Mammary epithelial cell (primary cell): ENCODE measurements around the gene MIER2.

Experiments
- CTCF ChIP-seq, 2 donors: IDR thresholded peaks in 1 of 2; conservative IDR thresholded peaks in 1 of 2; 2 replicates each; pipeline ENCODE4 v1.5.1; 2011 to 2012; ENCODE audit warnings: inconsistent platforms in 2 of 2, low read length in 2 of 2, mild to moderate bottlenecking in 2 of 2, control low read depth in 1 of 2, low read depth in 1 of 2; ENCODE audit not compliant: insufficient read depth in 1 of 2; ENCODE audit errors: extremely low read depth in 1 of 2
- EZH2 ChIP-seq: IDR thresholded peaks from 2 replicates; pipeline ENCODE4 v1.6.1; 2012; ENCODE audit warnings: low read length, inconsistent platforms, borderline replicate concordance

GRCh38 chr19:359653-359925 is 15.0 kb upstream of the MIER2 start:
- TF ChIP-seq CTCF (conservative IDR thresholded peaks at IDR 0.05 in 1 of 2, IDR thresholded peaks at IDR 0.05 in 1 of 2; ENCODE audit: extremely low read depth in 1 of 2, insufficient read depth in 1 of 2, low read depth in 1 of 2, low read length in 2 of 2): no peak
- TF ChIP-seq EZH2: no peak
